Esophagus muscularis mucosa (tissue), 4 donors: Measurements from ENCODE around the gene MPC2. TPM values are rescaled to one million over a fixed set of nuclear protein-coding genes. Genes with fewer than 3 reads are reported as not detected.

ENCODE experiments used
- DNase-seq: peaks from one replicate; pipeline ENCODE4 v3.0.0-alpha.2; 2017; ENCODE audit errors: extremely low spot score
- H3K27ac ChIP-seq, 4 donors: fragments of 200-600 bp; sonication (generic); replicated peaks in 1 of 4; 1 replicate in 3 of 4; 2 replicates in 1 of 4; pipeline ENCODE4 v1.5.1; 2016 to 2019; ENCODE audit warnings: mild to moderate bottlenecking in 1 of 4
- H3K27me3 ChIP-seq, 4 donors: fragments of 200-600 bp; sonication (generic); one replicate each; pipeline versions ENCODE4 v1.5.1 to v1.6.0; 2016 to 2019
- H3K36me3 ChIP-seq, 4 donors: fragments of 200-600 bp; sonication (generic); one replicate each; pipeline ENCODE4 v1.5.1; 2016 to 2019
- H3K4me1 ChIP-seq, 4 donors: fragments of 200-600 bp; sonication (generic); one replicate each; pipeline ENCODE4 v1.5.1; 2016 to 2019
- H3K4me3 ChIP-seq, 4 donors: fragments of 200-600 bp; sonication (generic); 1 replicate in 2 of 4; 2 replicates in 2 of 4; pipeline ENCODE4 v1.5.1; 2016 to 2019; ENCODE audit warnings: mild to moderate bottlenecking in 4 of 4, moderate library complexity in 1 of 4
- H3K9me3 ChIP-seq, 4 donors: fragments of 200-600 bp; sonication (generic); 1 replicate in 3 of 4; 2 replicates in 1 of 4; pipeline ENCODE4 v1.5.1; 2016 to 2019
- CTCF ChIP-seq, 3 experiments: fragments of 200-600 bp in 2 of 3; fragments of 450-650 bp in 1 of 3; sonication (generic) in 2 of 3; IDR thresholded peaks; one replicate each; pipeline ENCODE4 v1.5.1; 2017 to 2019; ENCODE audit warnings: antibody characterized with exemption in 3 of 3, mild to moderate bottlenecking in 2 of 3, moderate library complexity in 1 of 3
- EP300 ChIP-seq: sonication (generic); formaldehyde crosslinking; IDR thresholded peaks from one replicate; pipeline ENCODE4 v1.6.1; 2017; ENCODE audit warnings: antibody characterized with exemption
- POLR2A ChIP-seq: fragments of 450-650 bp; IDR thresholded peaks from one replicate; pipeline ENCODE4 v1.6.1; 2017; ENCODE audit warnings: antibody characterized with exemption, moderate library complexity, mild to moderate bottlenecking, low read depth
- POLR2AphosphoS5 ChIP-seq, 2 donors: sonication (generic); formaldehyde crosslinking; IDR thresholded peaks; one replicate each; pipeline ENCODE4 v1.6.1; 2017; ENCODE audit warnings: antibody characterized with exemption in 2 of 2
- WGBS: methylation state at CpG from one replicate; pipeline ENCODE4 v1.1.5; 2018; 5-methylcytosine and 5-hydroxymethylcytosine counted together
- intact Hi-C: fragments of 100-400 bp; cut with DNase I; formaldehyde crosslinking; loops from one replicate; pipeline ENCODE4 v1.15.1; 2023
- total RNA-seq, 4 donors: library from RNA; depleted of rRNA; stranded (reverse); fragments of >200 nt; gene quantifications; one replicate each; pipeline versions ENCODE4 v1.1.0 to v1.2.1, GENCODE V29; 2016

The MPC2 gene
- total RNA-seq, 4 donors from 2014 or later, result 41.6 to 70.3 (median 52.5) TPM

GRCh38 chr1:167964646-167965045, 27.8 kb upstream of the MPC2 start:
- no peaks in the 10 kb centered on the region for H3K27me3 ChIP-seq
- intact Hi-C loops, result no loop called here
- DNase-seq, result no peak
- TF ChIP-seq EP300 (no peak), CTCF (IDR thresholded peaks at IDR 0.05) (no peak), POLR2A (no peak), POLR2AphosphoS5 (IDR thresholded peaks at IDR 0.05) (no peak)
- no peak overlapping the region for H3K4me3 ChIP-seq
- H3K27ac ChIP-seq, result no peak overlapping the region
- H3K36me3 ChIP-seq, result peaks cover 5 to 14% (median 10%) of the 10 kb centered on the region in 4 donors
- peaks cover 0 to 17% (median 14%) of the 10 kb centered on the region in 4 donors for H3K4me1 ChIP-seq
- 78% methylated on average over 4 of the region's 4 CpGs for WGBS
- H3K9me3 ChIP-seq, result no peaks in the 10 kb centered on the region

GRCh38 chr1:167957710-167958109, 20.8 kb upstream of the MPC2 start:
- no peaks in the 10 kb centered on the region for H3K9me3 ChIP-seq
- H3K27me3 ChIP-seq, result no peaks in the 10 kb centered on the region
- TF ChIP-seq POLR2AphosphoS5 (IDR thresholded peaks at IDR 0.05), result no peak
- no peak for TF ChIP-seq CTCF (IDR thresholded peaks at IDR 0.05)
- no peak for TF ChIP-seq EP300
- no peak for TF ChIP-seq POLR2A
- peaks cover 0 to 3% (median 0%) of the 10 kb centered on the region in 4 donors for H3K4me1 ChIP-seq
- intact Hi-C loops, result no loop called here
- H3K4me3 ChIP-seq, result no peak overlapping the region
- peaks cover 0 to 30% (median 23%) of the 10 kb centered on the region in 4 donors for H3K36me3 ChIP-seq
- DNase-seq, result no peak
- no peak overlapping the region for H3K27ac ChIP-seq

- no peak overlapping the region for H3K27ac ChIP-seq
- intact Hi-C loops, result no loop called here
- no peaks in the 10 kb centered on the region for H3K9me3 ChIP-seq
- no peaks in the 10 kb centered on the region for H3K27me3 ChIP-seq
- peaks cover 8 to 36% (median 30%) of the 10 kb centered on the region in 4 donors for H3K36me3 ChIP-seq
- TF ChIP-seq EP300, result no peak
- TF ChIP-seq POLR2AphosphoS5 (IDR thresholded peaks at IDR 0.05), result no peak
- TF ChIP-seq CTCF (IDR thresholded peaks at IDR 0.05), result no peak
- TF ChIP-seq POLR2A, result no peak
- DNase-seq, result no peak
- no peak overlapping the region for H3K4me3 ChIP-seq
- peaks cover 3 to 5% (median 4%) of the 10 kb centered on the region in 4 donors for H3K4me1 ChIP-seq
- WGBS, result 98% methylated on average over 2 of the region's 2 CpGs
These were observed 19.0 kb upstream of the MPC2 start for GRCh38 chr1:167955915-167956314.

GRCh38 chr1:167950569-167950968, 13.7 kb upstream of the MPC2 start:
- Histone ChIP-seq H3K27ac (no peak overlapping the region), H3K9me3 (no peaks in the 10 kb centered on the region), H3K27me3 (no peaks in the 10 kb centered on the region), H3K36me3 (peaks cover 8 to 36% (median 30%) of the 10 kb centered on the region in 4 donors), H3K4me3 (no peak overlapping the region), H3K4me1 (peaks cover 8 to 44% (median 28%) of the 10 kb centered on the region in 4 donors)
- 45% methylated on average over 1 of the region's 1 CpG for WGBS
- intact Hi-C loops, result no loop called here
- TF ChIP-seq EP300, result no peak
- no peak for TF ChIP-seq POLR2A
- no peak for TF ChIP-seq POLR2AphosphoS5 (IDR thresholded peaks at IDR 0.05)
- no peak for TF ChIP-seq CTCF (IDR thresholded peaks at IDR 0.05)
- no peak for DNase-seq

- 89% methylated on average over 3 of the region's 3 CpGs for WGBS
- TF ChIP-seq POLR2A (no peak), CTCF (IDR thresholded peaks at IDR 0.05) (no peak), POLR2AphosphoS5 (IDR thresholded peaks at IDR 0.05) (no peak), EP300 (no peak)
These were observed 12.9 kb upstream of the MPC2 start for GRCh38 chr1:167949785-167950184.

More at GRCh38 chr1:167949785-167950184, 12.9 kb upstream of the MPC2 start:
- no peaks in the 10 kb centered on the region for H3K27me3 ChIP-seq
- H3K9me3 ChIP-seq, result no peaks in the 10 kb centered on the region
- H3K4me3 ChIP-seq, result no peak overlapping the region
- DNase-seq, result no peak
- H3K36me3 ChIP-seq, result peaks cover 8 to 30% (median 27%) of the 10 kb centered on the region in 4 donors
- peaks cover 8 to 44% (median 28%) of the 10 kb centered on the region in 4 donors for H3K4me1 ChIP-seq
- intact Hi-C loops, result no loop called here
- no peak overlapping the region for H3K27ac ChIP-seq
